B cell (primary cell): Measurements from ENCODE around the gene SHISA7. TPM values are rescaled to one million over a fixed set of nuclear protein-coding genes. Genes with fewer than 3 reads are reported as not detected.
A peak's percentile ranks its signal among the peaks of the same experiment; 100 is the strongest.

Experiments
- ATAC-seq: fragments of 200-7000 bp; cut with Tn5 transposase; one replicate; pipeline ENCODE4 v1.10.0; 2021; ENCODE audit warnings: low read depth, mild to moderate bottlenecking, moderate number of reproducible peaks, moderate library complexity
- CTCF ChIA-PET: fragments of 350-600 bp; sonication (Branson Sonifier 250); formaldehyde crosslinking; loops from one replicate; lab custom pipeline; 2021; ENCODE audit warnings: antibody characterized with exemption, inconsistent platforms; lab: Charles Lee
- POLR2A ChIA-PET: fragments of 350-600 bp; sonication (Branson Sonifier 250); formaldehyde crosslinking; loops from one replicate; lab custom pipeline; 2021; ENCODE audit warnings: antibody characterized with exemption; lab: Charles Lee
- DNase-seq: peaks from one replicate; pipeline ENCODE4 v3.0.0; 2013
- H2AFZ ChIP-seq: 2 replicates; pipeline ENCODE4 v1.6.1; 2012; ENCODE audit warnings: mild to moderate bottlenecking, low read depth, low read length; ENCODE audit not compliant: insufficient read depth, poor library complexity, severe bottlenecking
- H3K27ac ChIP-seq, 2 donors: 1 replicate in 1 of 2; 2 replicates in 1 of 2; pipeline ENCODE4 v1.5.1; 2012 to 2013; ENCODE audit warnings: low read length in 2 of 2, mild to moderate bottlenecking in 2 of 2, moderate library complexity in 1 of 2
- H3K27me3 ChIP-seq, 4 experiments: fragments of 200-600 bp in 1 of 4; sonication (generic) in 1 of 4; replicated peaks in 1 of 4; 1 replicate in 2 of 4; 2 replicates in 2 of 4; pipeline versions ENCODE4 v1.6.1 to v1.7.0; 2013 to 2016; ENCODE audit warnings: low read length in 3 of 4, mild to moderate bottlenecking in 2 of 4, mixed read lengths in 1 of 4, moderate library complexity in 1 of 4; ENCODE audit not compliant: insufficient read depth in 4 of 4, control insufficient read depth in 3 of 4; ENCODE audit errors: control extremely low read depth in 1 of 4
- H3K36me3 ChIP-seq, 2 experiments: replicated peaks in 1 of 2; 1 replicate in 1 of 2; 2 replicates in 1 of 2; pipeline versions ENCODE4 v1.6.1 to v1.7.1; 2013; ENCODE audit warnings: low read length in 1 of 2; ENCODE audit not compliant: insufficient read depth in 2 of 2, control insufficient read depth in 1 of 2; ENCODE audit errors: control extremely low read depth in 1 of 2, extremely low read depth in 1 of 2
- H3K4me1 ChIP-seq, 2 donors: fragments of 200-600 bp in 1 of 2; sonication (generic) in 1 of 2; 1 replicate in 1 of 2; 2 replicates in 1 of 2; pipeline versions ENCODE4 v1.5.1 to v1.6.1; 2013 to 2017; ENCODE audit warnings: low read length in 2 of 2; ENCODE audit not compliant: control insufficient read depth in 2 of 2, insufficient read depth in 2 of 2
- H3K4me2 ChIP-seq: replicated peaks from 2 replicates; pipeline ENCODE3; 2012; ENCODE audit warnings: mild to moderate bottlenecking, low read depth, low read length; ENCODE audit not compliant: poor library complexity, severe bottlenecking
- H3K4me3 ChIP-seq, 5 experiments: fragments of 200-600 bp in 1 of 5; sonication (generic) in 1 of 5; 1 replicate in 3 of 5; 2 replicates in 2 of 5; pipeline versions ENCODE4 v1.5.1 to v1.7.0; 2011 to 2016; ENCODE audit warnings: low read length in 4 of 5, mild to moderate bottlenecking in 4 of 5, low read depth in 2 of 5, control low read depth in 1 of 5, moderate library complexity in 1 of 5; ENCODE audit not compliant: insufficient read depth in 1 of 5; ENCODE audit errors: control extremely low read depth in 1 of 5, extremely low read depth in 1 of 5
- H3K79me2 ChIP-seq: fragments of 200-600 bp; sonication (generic); one replicate; pipeline ENCODE4 v1.6.0; 2016; ENCODE audit warnings: low read length; ENCODE audit not compliant: control insufficient read depth, insufficient read depth
- H3K9ac ChIP-seq: fragments of 200-600 bp; sonication (generic); 2 replicates; pipeline ENCODE4 v1.6.1; 2017; ENCODE audit warnings: mild to moderate bottlenecking, low read length, moderate library complexity
- H3K9me3 ChIP-seq, 3 donors: one replicate each; pipeline versions ENCODE4 v1.6.1 to v1.7.1; 2013; ENCODE audit warnings: low read length in 2 of 3; ENCODE audit not compliant: control insufficient read depth in 2 of 3, insufficient read depth in 1 of 3; ENCODE audit errors: control extremely low read depth in 1 of 3
- H4K20me1 ChIP-seq: 2 replicates; pipeline ENCODE4 v1.6.0; 2012; ENCODE audit warnings: mild to moderate bottlenecking, low read length; ENCODE audit not compliant: insufficient read depth, control insufficient read depth, poor library complexity, severe bottlenecking
- H3K27ac Mint-ChIP-seq: one replicate; pipeline ENCODE4 v1.8.0; 2021; ENCODE audit warnings: mixed read lengths
- H3K27me3 Mint-ChIP-seq: one replicate; pipeline ENCODE4 v1.8.0; 2021; ENCODE audit warnings: mixed read lengths
- H3K4me1 Mint-ChIP-seq: one replicate; pipeline ENCODE4 v1.8.0; 2021; ENCODE audit warnings: mixed read lengths
- H3K4me3 Mint-ChIP-seq: one replicate; pipeline ENCODE4 v1.8.0; 2021; ENCODE audit warnings: mixed read lengths
- H3K9me3 Mint-ChIP-seq: one replicate; pipeline ENCODE4 v1.8.0; 2022; ENCODE audit warnings: mixed read lengths; ENCODE audit not compliant: insufficient read depth
- EZH2 ChIP-seq: IDR thresholded peaks from 2 replicates; pipeline ENCODE4 v1.6.1; 2012; ENCODE audit warnings: borderline replicate concordance, low read depth, mild to moderate bottlenecking, moderate library complexity, low read length; ENCODE audit not compliant: insufficient read depth, poor library complexity, severe bottlenecking
- WGBS: methylation state at CpG from one replicate; pipeline ENCODE4 v1.1.5; 2013; ENCODE audit warnings: missing lambda C conversion rate; ENCODE audit not compliant: insufficient coverage; 5-methylcytosine and 5-hydroxymethylcytosine counted together
- intact Hi-C: fragments of 100-400 bp; cut with micrococcal nuclease; formaldehyde crosslinking; loops from one replicate; pipeline ENCODE4 v1.10.0; 2022
- polyA plus RNA-seq: library from polyadenylated mRNA; depleted of rRNA; stranded (reverse); fragments of >200 nt; gene quantifications from 2 replicates; pipeline ENCODE4 v1.2.3, GENCODE V29; 2012
- total RNA-seq, 2 donors: library from RNA; stranded (reverse); fragments of 120-200 nt in 1 of 2; gene quantifications; 1 replicate in 1 of 2; 2 replicates in 1 of 2; pipeline versions ENCODE4 v1.2.3 to v1.2.4, GENCODE V29; 2013 to 2022
- TF ChIP-seq, protein P1 (sequence below): fragments of 200-600 bp; IDR thresholded peaks from one replicate; pipeline ENCODE4 v1.8.0; 2022; ENCODE audit warnings: antibody characterized with exemption, mild to moderate bottlenecking

Gene SHISA7
- total and polyA plus RNA-seq, 2 donors (not counting 1 experiment from before 2014, with no cell fraction given) = 0.06 TPM; not detected in 1

DNA sequence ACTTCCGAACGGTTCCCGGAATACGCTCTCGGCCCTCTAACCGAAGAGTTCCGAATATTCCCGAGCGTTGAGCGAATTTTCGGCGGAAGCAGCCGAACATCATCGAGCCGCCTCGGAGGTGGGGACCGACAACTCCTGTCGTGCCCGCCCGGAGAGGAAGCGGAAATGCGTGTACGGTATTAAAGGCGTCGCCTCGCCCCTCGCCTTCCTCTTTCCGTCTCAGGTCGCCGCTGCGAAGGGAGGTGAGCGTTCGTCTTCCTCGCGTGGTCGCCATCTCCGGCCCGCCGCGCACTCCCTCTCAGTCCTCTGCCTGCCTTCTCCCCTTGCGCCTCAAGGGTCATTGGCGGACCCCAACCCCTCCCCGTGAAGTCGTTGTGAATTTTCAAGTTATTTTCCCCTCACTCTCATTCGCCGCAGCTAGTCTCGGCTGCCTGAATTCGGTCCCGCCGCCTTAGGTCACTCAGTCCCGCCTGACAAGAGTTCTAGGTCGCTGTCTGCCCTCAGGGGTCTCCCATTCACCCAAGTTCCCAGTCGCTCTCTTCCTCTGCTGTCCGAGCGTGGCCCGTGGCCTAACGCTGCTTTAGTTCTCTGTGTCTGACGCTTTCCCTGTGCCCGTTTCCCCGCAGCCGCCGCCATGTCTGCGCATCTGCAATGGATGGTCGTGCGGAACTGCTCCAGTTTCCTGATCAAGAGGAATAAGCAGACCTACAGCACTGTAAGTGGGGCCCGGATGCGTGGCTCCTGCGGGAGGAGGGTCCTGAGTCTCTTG lies 57.2 kb downstream of the SHISA7 start, which contains the start of gene RPL28:
TSS of gene RPL28 (plus strand) at position 209 of the 769 bp plus-strand sequence. CDS start at position 635, 426 bp downstream.
- TF ChIP-seq, protein P1, sequence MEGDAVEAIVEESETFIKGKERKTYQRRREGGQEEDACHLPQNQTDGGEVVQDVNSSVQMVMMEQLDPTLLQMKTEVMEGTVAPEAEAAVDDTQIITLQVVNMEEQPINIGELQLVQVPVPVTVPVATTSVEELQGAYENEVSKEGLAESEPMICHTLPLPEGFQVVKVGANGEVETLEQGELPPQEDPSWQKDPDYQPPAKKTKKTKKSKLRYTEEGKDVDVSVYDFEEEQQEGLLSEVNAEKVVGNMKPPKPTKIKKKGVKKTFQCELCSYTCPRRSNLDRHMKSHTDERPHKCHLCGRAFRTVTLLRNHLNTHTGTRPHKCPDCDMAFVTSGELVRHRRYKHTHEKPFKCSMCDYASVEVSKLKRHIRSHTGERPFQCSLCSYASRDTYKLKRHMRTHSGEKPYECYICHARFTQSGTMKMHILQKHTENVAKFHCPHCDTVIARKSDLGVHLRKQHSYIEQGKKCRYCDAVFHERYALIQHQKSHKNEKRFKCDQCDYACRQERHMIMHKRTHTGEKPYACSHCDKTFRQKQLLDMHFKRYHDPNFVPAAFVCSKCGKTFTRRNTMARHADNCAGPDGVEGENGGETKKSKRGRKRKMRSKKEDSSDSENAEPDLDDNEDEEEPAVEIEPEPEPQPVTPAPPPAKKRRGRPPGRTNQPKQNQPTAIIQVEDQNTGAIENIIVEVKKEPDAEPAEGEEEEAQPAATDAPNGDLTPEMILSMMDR = no peak
- TF ChIP-seq EZH2 = no peak
- Histone ChIP-seq H3K4me2 (peak within 1 kb of the TSS; percentile 74), H3K9ac (peak within 1 kb of the TSS; percentile 96), H2AFZ (peak within 1 kb of the TSS; percentile 88), H3K27me3 (no peaks in the 10 kb centered on the region), H3K9me3 (no peaks in the 10 kb centered on the region), H3K4me1 (peaks cover 40 to 57% of the 10 kb centered on the region in 2 donors), H3K36me3 (peaks cover 3 to 41% of the 10 kb centered on the region in 2 experiments), H4K20me1 (peaks cover 56% of the 10 kb centered on the region), H3K27ac (peak within 1 kb of the TSS; percentile 96), H3K4me3 (peak within 1 kb of the TSS; percentile 85 to 99 (median 97)), H3K79me2 (peaks cover 46% of the 10 kb centered on the region)
- peak within 1 kb of the TSS; percentile 100 for H3K4me3 Mint-ChIP-seq
- H3K27me3 Mint-ChIP-seq = no peaks in the 10 kb centered on the region
- H3K27ac Mint-ChIP-seq = peak within 1 kb of the TSS; percentile 100
- WGBS = under 1% methylated on average over 68 of the region's 68 CpGs
- intact Hi-C loops = loop anchor here (1.0 kb wide), 5 partner anchors 22 to 269 kb away; partner anchors contain the start of genes KMT5C, PPP1R12C and PPP6R1
- CTCF ChIA-PET = no interaction called here
- POLR2A ChIA-PET = interaction anchor here (1.1 to 1.3 kb wide), 2 partner anchors 21 to 132 kb away, joined by 3 to 7 read pairs; partner anchors contain the start of gene UBE2S
- no peaks in the 10 kb centered on the region for H3K9me3 Mint-ChIP-seq
- ATAC-seq (peak; percentile 81), DNase-seq (peak; percentile 99)
- peaks cover 68% of the 10 kb centered on the region for H3K4me1 Mint-ChIP-seq
